Stimulated activated CD4-positive, alpha-beta T cell treated with anti-CD3 and anti-CD28 coated beads, Interleukin-4, amount 100 ng/mL, for 4 hours (primary cell): ENCODE results near the gene DCDC2.
"Not testable (repeated sequence)": the region's sequence is repeated elsewhere in the genome, so short reads cannot be mapped to it uniquely, and the experiment has no call there.

ENCODE experiments used
- DNase-seq, 2 experiments: peaks; one replicate each; pipeline ENCODE4 v3.0.0-alpha.2; 2020

DCDC2 gene

DNA sequence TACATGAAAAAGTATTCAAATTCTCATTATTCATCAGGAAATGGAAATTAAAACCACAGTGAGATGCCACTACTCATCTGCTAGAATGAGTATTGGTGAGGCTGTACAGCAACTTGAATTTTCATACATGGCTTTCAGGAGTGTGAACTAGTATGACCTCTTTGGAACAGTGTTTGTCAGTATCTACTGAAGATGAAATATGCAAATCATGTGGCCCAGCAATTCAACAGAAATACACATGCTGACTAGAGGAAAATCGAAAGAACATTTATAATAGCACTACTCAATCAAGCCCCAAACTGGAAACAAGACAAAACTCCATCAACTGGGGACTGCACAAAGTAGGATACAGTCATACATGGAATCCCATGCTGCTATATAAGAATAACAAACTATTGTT is 102.2 kb downstream of the DCDC2 start:
- DNase-seq = no peak

DNA sequence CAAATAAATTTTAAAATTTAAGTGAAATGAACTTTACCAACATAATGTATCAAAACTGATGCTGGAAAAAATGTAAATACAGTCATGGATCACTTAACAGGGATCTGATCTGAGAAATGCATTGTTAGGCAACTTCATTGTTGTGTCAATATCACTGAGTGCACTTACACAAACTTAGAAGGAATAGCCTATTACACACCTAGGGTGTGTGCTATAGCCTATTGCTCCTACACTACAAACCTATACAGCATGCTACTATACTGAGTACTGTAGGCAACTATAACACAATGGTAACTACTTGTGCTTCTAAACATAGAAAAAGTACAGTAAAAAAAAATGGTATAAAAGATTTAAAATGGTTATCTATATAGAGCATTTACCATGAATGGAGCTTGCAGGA is 104.5 kb downstream of the DCDC2 start:
- no peak for DNase-seq

DNA sequence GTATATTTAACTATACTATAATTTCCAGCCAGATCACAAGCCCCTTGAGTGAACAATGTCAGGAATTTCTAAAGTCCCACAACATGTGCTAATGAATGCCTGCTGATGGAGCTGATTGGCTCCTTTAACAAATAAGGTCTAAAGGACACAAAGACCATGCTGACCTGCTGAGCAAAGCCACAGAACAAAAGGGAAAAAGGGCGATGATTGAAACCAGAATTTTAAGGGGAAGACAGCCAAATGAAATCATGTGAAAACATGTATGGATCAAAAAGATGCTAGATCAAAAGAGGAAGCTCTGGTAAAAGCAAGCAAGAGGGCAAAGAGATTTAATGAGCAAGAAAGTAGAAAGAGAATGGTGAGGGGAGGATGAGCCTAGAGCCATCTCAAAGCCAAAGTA is 105.6 kb downstream of the DCDC2 start:
- no peak for DNase-seq

DNA sequence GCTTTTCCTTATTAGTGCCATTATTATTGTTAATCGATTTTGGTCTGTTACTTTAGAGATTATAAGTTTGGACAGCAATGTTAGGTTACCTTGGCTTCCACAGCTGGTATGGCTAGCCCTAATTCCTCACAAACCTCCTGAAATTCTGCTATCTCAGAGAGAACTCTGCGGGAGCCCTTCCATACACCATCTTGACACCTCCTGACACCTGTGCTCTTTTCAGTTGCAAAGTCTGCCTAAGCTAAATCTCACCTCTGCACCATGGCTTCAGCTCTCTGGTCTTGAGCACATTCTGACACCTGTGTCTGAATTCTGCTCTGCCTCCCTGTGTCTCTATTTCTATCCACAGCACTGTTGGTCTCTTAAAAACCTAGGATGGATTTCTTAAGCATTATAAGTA is 106.5 kb downstream of the DCDC2 start:
- DNase-seq = no peak

DNA sequence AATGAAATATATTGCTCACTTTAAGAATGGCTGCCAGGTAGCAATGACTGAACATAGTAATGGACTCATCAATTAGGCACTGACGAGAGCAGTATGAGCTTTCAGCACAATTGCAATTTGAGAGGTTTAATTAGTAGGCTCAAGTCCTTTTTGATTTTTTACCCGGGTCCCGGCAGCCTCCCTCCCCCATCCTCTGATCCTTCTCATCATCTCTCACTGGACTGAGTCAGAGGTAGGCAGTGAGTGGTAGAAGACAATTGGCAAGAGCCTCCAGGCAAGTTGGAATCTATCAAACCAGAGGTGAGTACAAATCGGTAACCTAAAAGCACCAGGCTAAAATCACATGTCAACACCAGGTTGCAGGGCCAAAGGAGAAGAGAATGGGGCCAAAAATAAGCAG is 107.9 kb downstream of the DCDC2 start:
- no peak for DNase-seq

DNA sequence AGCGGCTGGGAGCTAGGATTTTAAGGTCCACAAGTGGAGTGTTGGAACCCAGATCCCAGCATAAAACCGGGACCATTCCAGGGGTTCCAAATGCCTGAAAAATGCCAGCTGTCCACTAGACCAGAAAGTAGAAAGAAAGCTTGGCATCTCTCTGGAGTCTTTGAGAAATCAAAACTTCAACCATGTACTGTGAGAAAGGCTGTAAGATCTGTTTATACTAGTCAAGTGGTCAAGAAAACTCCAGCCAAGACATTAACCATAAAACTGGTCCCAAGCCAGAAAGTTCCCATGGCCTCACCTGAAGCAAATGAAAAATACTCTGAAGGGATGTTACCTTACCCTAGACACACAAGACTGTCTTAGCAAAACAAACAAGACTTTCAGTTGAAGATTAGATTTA is 112.6 kb downstream of the DCDC2 start:
- no peak for DNase-seq

DNA sequence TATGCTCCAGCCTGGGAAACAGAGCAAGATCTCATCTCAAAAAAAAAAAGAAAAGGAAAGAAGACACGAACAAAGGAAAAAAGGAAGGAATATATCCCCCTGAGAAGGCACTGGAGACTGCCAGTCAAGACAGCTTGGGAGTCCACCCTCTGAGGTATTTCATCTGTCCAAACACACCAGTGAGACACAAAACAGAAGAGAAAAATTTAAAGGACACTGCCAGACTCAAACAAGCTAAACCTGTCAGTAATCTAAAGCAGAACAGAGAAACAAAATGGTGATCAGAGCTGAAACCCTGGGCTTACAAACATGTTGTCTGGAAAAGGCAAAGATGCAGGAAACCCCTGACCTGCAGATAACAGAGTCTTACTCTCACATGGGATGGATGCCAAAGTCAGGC is 114.9 kb downstream of the DCDC2 start:
- no peak for DNase-seq

DNA sequence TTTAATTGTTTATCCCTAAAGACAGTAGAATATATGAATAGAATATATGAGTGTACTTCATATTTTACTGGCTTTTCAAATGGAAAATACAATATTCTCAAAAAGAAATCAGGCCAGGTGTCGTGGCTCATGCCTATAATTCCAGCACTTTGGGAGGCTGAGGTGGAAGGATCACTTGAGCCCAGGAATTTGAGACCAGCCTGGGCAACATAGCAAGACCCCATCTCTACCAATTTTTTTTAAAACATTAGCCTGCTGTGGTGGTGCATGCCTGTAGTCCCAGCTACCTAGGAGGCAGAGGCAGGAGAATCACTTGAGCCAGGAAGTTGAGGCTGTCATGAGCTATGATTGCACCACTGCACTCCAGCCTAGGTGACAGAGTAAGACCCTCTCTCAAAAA is 116.1 kb downstream of the DCDC2 start:
- DNase-seq = not testable (repeated sequence)

DNA sequence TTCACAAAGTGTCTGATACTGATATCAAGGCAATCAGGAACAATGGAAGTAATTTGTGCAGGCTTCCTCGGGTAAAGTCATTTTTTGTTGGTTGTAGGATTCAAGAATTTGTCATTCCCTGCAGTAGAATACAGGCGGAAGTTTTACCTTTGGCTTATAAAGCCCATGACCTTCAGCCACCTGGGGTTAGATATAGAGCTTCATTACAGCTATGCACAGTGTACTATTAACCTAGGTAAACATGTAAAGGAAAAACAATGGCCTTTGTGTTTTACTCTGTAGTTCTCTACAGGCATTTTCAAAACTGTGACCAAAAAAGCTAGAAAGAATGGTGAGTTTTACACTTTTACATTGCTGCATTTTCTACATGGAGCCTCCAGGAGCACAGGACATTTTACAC is 116.9 kb downstream of the DCDC2 start:
- no peak for DNase-seq

DNA sequence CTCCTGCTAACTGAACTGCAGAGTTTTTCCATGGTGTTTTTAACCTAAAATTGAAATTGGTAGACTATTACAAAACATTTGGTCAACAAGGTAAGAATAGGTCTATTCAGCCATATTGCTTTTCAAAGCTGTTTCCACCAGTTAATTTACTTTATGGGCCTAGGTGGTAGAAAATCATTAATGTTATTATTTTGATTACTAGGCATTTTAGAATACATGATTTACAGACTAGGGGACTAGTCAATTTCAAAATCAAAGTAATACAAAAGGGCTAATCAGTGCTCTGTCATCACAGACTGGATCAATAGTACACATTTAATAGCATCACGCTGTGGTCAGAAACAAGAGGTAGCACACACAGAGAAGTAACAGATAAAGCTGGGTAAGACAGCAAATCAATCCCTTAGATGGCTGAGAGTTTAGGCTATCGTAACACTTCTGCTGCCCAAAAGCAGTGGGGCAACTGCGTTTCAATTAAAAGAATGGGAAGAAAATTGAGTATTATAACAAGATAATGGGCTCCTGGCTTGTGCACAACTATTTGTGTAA is 117.4 kb downstream of the DCDC2 start:
- DNase-seq = no peak

DNA sequence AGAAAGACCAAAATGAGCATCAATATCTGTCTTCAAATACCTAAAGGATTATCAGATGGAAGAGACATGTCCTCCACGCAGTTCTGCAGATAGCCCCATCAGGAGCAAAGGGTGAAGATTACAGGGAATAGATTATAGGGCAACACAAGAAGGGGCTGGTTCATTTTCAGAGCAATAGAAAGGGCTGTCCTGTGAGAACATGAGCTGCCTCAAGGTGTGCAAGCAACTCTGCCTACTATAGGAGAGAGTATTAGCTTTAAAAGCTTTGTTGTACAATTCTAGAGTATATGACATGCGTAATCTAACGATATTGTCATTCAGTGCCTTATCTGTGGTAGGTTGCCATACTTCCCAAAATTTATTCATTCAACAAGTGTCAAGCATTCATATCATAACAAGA is 119.2 kb downstream of the DCDC2 start:
- no peak for DNase-seq

DNA sequence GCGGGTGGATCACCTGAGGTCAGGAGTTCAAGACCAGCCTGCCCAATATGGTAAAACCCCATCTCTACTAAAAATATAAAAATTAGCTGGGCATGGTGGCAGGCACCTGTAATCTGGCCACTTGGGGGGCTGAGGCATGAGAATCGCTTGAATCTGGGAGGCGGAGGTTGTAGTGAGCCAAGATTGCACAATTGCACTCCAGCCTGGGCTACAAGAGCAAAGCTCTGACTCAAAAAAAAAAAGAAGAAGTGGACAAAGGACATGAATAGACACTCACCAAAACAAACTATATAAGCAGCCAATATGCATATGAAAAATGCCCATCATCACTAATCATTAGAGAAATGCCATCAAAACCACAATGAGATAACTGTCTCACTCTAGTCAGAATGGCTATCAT is 121.1 kb downstream of the DCDC2 start:
- DNase-seq = not testable (repeated sequence)

DNA sequence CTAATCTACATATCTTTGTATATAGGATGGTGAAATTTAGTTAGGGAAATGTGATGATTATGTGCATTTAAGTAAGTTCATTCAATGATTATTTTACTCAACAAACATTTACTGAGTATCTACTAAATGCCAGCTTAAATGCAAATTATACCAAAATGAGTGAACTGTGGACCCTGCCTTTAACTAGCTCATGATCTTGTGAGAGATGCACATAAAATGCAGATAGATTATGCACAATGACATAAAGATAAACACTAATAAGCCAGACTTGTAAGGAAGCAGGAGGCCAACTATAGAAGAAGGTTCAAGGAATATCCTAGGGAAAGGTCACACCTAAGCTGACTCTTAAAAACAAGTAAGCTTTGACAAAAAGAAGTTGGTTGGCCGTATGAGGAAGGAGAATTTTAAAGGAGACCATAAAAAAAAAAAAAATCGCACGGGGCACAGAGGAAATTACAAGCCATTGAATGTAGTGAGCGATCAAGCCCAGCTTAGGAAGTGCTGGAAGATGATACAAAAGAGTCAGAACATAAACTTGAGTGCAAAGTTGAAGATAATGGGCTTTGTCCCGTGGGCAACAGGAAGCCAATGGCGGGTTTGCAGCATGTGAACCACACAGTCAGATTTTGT is 123.9 kb downstream of the DCDC2 start:
- no peak for DNase-seq

DNA sequence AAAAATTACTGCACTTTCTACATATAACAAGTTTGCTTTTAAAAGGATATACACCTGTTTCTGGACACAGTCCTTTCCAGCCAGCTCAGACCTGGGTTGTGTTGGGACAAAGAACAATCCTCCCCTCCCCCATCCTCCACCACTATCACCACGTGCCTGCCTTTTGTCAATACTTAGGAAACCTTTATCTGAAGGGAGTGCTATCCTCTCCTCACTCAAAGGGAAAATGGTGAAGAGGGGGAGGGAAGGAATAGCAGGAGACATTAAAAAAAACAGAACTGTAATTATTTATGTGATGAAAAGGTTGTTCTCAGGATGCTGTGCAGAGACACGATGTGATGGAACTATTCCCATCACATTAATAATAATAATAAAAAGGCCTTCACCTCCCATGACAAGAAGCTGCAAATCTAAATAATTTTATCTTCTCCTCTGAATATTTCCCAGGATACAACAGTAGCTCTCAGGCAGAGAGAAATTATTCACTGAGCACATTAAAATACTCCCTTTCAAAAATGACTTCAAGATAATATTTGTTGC is 126.4 kb downstream of the DCDC2 start:
- DNase-seq = no peak

DNA sequence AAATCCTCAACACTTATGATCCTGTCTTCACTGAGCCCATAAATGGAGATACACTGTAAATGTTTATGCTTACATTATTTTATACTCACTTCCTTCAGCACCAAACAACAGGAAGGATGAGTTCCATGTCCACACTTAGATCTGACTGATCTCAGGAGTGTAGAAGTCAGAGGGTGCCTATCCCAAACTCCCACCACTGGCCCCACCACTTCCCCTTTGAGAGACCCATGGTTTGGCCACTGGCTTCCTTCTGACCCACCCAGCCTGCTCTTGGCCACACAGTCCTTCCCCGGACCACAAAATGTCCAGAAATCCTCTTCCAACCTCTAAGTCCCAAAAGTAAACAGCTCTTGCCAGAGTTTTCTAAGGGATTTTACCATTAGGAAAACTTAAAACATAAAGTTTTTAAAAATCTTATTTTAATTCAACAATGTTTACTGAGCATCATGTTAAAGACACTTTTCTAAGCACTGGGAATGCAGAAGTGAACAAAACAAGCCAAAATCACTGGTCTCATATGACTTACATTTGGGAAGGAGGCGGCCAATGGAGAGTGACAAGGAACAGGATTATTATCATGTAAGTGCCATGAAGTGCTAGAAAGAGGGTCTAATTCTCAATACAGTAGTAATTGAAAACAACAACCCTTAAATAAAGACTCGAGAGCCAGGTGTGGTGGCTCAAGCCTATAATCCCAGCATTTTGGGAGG is 128.0 kb downstream of the DCDC2 start:
- no peak for DNase-seq

DNA sequence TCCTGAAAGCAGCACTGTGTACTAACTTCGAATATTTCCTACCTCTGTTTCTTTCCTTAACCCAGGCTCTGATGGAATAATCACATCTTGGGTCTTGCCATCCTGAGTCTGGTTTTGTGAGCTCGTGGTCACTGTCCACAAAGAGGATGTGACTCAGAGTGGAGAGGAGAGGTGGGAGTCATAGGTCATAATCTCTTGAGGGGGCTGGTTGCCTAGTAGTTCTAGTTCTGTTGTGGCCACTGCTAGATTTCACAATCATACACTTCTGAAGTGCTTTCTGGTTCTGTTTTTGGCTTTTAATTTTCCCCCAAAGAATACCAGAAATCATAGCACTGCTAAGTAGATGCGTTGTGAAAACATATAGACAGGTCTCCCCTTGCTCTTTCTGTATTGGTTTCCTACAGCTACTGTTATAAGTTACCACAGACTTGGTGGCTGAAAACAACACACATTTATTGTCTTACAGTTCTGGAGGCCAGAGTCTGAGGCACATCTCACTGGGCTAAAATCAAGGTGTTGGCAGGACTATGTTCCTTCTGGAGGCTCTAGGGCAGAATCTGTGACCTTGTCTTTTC is 129.1 kb downstream of the DCDC2 start:
- DNase-seq = no peak

DNA sequence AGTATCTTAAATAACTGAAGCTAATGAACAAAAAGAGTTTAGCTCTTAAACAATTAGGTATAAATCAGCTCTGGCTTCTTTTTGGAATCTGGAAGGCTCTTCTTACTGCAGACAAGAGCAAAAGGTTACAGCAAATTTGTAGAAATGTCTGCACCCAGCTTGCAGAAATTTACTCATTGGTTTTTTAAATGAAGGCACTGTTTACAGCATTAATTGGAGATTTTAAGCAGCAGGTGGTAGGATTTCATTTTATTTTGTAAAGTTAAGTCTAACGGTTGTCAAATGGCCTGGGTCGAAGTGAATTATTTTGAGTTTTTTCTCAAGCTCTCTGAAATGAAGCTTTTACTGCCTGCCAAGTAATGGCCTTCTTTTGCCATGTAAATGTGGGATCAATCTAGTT is 129.7 kb downstream of the DCDC2 start:
- DNase-seq = no peak

DNA sequence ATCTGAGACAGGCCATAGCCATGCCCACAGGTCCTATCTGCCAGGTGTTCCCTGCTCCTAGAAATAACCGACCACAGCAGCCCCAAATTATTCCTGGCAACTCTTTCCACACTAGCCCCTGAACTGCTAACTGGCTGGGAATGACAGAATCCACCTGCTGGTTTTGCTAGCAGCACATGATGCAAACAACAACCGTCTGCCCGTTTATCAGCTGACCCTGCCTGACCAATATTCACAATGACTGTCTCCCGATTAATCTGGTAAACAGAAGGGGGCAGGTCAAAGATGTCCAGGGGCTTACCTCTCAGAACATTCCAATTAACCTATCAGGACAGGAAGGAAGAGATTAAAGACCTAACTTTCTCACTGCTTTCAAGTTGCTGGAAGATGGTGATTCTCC is 130.3 kb downstream of the DCDC2 start:
- no peak for DNase-seq

DNA sequence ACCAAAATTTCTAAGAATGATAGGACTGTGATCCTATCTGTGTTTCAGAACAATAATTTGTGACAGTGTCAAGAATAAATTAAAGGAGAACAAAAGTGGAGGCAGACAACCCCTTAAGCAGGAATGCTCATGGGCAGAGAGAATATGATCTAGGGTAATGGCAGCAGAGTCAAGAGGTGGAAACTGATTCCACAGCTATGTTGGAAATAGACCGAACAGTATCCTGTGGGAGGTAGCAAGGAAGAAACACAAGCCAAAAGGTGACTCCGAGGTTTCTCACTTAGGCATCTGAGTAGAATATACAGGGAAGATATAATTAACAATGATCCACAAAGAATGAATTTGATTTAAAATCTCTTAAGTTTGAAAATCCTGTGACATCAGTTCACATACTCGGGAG is 131.3 kb downstream of the DCDC2 start:
- DNase-seq = no peak

DNA sequence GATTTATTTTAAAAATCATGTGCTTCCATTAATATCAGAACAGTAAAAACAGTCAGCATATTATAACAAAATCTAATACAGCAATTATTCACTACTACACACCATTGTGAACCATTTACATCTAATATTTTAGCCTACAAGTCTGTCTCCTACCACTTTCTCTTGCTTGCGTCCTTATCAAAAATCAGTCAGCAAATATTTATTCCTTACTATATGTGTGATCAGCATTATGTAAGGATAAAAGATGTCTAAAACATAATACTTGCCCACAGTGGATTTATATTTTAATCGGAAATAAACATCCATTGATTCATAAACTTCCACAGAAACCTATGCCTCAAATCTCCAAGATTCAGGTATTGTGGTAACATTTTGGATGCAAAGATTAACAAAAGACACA is 132.0 kb downstream of the DCDC2 start:
- no peak for DNase-seq

DNA sequence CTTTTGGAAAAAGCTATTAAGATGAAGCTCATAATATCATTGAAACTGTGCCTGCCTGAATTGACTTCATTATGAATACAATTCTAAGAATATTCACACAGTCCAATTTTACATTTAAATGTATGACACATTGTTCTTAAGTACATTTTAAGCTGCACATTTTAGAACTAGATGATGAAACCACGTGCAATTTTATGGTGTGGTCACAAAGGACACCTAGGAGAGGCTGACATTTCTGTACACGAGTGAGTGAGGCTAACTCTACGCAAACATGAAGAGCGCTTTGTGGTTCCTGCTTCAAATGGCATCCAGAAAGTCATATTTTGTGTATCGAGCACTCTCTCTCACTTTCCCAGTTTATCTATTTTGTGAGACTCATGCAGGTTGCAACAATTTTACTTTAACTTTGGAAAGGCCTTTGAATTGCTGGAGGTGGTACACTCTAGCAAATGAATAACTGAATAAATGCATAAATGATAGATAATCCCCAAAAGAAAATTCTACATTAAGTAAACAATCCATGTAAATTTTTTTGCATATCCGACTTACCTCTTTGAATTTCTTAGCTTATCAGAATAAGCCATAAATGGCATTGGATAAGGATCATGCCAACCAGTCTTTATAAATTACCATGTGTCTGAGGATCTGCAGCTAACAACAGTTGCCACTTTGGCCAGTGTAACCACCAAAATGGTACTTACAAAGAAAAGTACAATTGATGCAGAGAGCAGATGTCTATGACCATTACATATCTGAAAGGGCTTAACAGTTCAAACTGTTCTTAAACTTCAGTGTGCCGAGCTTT is 134.5 kb downstream of the DCDC2 start:
- DNase-seq = no peak

DNA sequence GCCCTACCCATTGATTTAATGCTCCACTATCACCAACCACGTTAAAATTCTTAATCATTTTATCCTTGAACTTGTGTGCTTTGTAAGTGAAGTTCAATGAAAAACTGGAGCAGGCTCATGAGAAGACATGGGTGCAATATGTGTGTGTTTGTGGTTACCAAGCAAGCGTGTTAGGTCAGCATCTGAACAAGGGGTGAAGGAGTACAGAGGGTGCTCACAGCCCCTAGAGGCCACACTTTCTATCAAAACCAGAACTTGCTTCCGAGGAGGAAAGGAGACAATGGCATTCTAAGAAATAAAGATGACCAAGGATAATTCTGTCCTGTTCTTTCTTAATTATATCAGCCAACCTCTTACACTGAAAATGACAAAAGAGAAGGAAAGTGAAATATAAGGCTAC is 138.2 kb downstream of the DCDC2 start:
- no peak for DNase-seq

DNA sequence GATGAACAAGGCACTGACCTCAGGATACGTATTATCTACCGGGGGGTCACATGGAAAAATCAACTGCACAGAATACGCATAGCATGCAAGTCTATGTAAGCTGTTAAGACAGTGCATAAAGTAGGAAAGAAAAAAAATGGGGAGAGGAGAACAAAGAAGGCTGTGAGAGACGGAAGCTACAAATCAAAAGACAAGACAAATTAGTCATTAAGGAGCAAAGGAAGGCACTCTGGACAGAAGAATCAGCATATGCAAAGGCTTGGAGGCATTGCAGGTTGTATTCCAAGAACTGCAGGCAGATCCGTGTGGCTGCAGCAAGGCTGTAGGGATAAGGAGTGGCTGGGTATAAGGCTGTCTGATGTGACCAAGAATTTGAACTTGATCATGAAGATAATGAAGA is 142.9 kb downstream of the DCDC2 start:
- DNase-seq = no peak
